Hematopoietic multipotent progenitor cell treated with erythropoietin and hydrocortisone succinate and interleukin-3 and kit ligand, for 8 days (in vitro differentiated cells): ENCODE results near the gene RPS17.

ENCODE experiments used
- DNase-seq: peaks from one replicate; pipeline ENCODE4 v3.0.0-alpha.2; 2015

Gene RPS17

GRCh38 chr15:82540055-82540983 lies at the start of gene RPS17:
Gene RPS17, minus strand, starts transcription at chr15:82540457. Its CDS starts 29 bp downstream, at chr15:82540428.
- DNase-seq, result peak; percentile 96

GRCh38 chr15:82587805-82588204 lies 47.5 kb upstream of the RPS17 start:
- no peak for DNase-seq

- DNase-seq, result peak; percentile 16
These were observed 44.8 kb upstream of the RPS17 start for GRCh38 chr15:82585072-82585471.

GRCh38 chr15:82580713-82581112 lies 40.5 kb upstream of the RPS17 start:
- DNase-seq, result no peak

- DNase-seq, result no peak
These were observed 35.1 kb upstream of the RPS17 start for GRCh38 chr15:82575335-82575734.

- DNase-seq, result no peak
These were observed 32.7 kb upstream of the RPS17 start for GRCh38 chr15:82572986-82573385.

GRCh38 chr15:82572311-82572710 lies 32.1 kb upstream of the RPS17 start:
- no peak for DNase-seq

- DNase-seq, result no peak
These were observed 31.5 kb upstream of the RPS17 start for GRCh38 chr15:82571722-82572222.

- DNase-seq, result no peak
These were observed 30.7 kb upstream of the RPS17 start for GRCh38 chr15:82570721-82571508.

GRCh38 chr15:82569834-82570233 lies 29.6 kb upstream of the RPS17 start:
- DNase-seq, result no peak

GRCh38 chr15:82568986-82569385 lies 28.7 kb upstream of the RPS17 start:
- DNase-seq, result no peak

GRCh38 chr15:82567661-82568060 lies 27.4 kb upstream of the RPS17 start:
- DNase-seq, result no peak

GRCh38 chr15:82566690-82567089 lies 26.4 kb upstream of the RPS17 start:
- DNase-seq, result no peak

- DNase-seq, result no peak
These were observed 18.2 kb upstream of the RPS17 start for GRCh38 chr15:82558502-82558901.

GRCh38 chr15:82556315-82557035 lies 16.2 kb upstream of the RPS17 start:
- no peak for DNase-seq

GRCh38 chr15:82554849-82555248 lies 14.6 kb upstream of the RPS17 start:
- no peak for DNase-seq

GRCh38 chr15:82554351-82554750 lies 14.1 kb upstream of the RPS17 start:
- no peak for DNase-seq

- DNase-seq, result no peak
These were observed 13.6 kb upstream of the RPS17 start for GRCh38 chr15:82553846-82554245.

GRCh38 chr15:82552861-82553260 lies 12.6 kb upstream of the RPS17 start:
- no peak for DNase-seq

GRCh38 chr15:82551646-82552247 lies 11.5 kb upstream of the RPS17 start:
- DNase-seq, result no peak

GRCh38 chr15:82549199-82549665 lies 9.0 kb upstream of the RPS17 start:
- no peak for DNase-seq

- no peak for DNase-seq
These were observed 8.4 kb upstream of the RPS17 start for GRCh38 chr15:82548700-82549099.
